AG04449 (cell line): ENCODE results near the gene CCDC122.

Experiments used
- CTCF ChIA-PET: fragments of 350-600 bp; formaldehyde crosslinking; extraction: SDS; loops from one replicate; lab custom pipeline; 2021; ENCODE audit warnings: antibody characterized with exemption; lab: Yijun Ruan, JAX
- POLR2A ChIA-PET: fragments of 400-600, 350-600 bp; formaldehyde crosslinking; extraction: SDS; loops from one replicate; lab custom pipeline; 2020; ENCODE audit warnings: antibody characterized with exemption, inconsistent platforms; lab: Yijun Ruan, JAX
- DNase-seq: peaks from one replicate; pipeline ENCODE4 v3.0.0-alpha.2; 2010; ENCODE audit warnings: low read depth, low spot score
- H3K4me3 ChIP-seq: 2 replicates; pipeline ENCODE4 v1.5.1; 2011; ENCODE audit warnings: low read depth, mild to moderate bottlenecking, control low read depth, low read length
- TF ChIP-seq, protein P1 (sequence below): IDR thresholded peaks from one replicate; pipeline ENCODE4 v1.5.1; 2011; ENCODE audit warnings: mild to moderate bottlenecking, moderate library complexity, low read length, control low read depth, inconsistent platforms; ENCODE audit not compliant: insufficient read depth; ENCODE audit errors: missing control alignments

CCDC122 gene

DNA sequence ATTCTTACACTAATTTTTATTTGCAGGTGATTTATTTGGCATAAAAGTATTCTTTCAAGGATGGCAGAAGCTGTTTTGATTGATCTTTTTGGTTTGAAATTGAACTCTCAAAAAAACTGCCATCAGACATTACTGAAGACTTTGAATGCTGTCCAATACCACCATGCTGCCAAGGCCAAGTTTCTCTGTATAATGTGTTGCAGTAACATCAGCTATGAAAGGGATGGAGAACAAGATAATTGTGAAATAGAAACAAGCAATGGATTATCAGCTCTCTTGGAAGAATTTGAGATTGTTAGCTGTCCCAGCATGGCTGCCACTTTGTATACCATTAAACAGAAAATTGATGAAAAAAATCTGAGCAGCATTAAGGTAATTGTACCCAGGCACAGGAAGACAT, 1.4 kb upstream of the CCDC122 start:
- TF ChIP-seq, protein P1, sequence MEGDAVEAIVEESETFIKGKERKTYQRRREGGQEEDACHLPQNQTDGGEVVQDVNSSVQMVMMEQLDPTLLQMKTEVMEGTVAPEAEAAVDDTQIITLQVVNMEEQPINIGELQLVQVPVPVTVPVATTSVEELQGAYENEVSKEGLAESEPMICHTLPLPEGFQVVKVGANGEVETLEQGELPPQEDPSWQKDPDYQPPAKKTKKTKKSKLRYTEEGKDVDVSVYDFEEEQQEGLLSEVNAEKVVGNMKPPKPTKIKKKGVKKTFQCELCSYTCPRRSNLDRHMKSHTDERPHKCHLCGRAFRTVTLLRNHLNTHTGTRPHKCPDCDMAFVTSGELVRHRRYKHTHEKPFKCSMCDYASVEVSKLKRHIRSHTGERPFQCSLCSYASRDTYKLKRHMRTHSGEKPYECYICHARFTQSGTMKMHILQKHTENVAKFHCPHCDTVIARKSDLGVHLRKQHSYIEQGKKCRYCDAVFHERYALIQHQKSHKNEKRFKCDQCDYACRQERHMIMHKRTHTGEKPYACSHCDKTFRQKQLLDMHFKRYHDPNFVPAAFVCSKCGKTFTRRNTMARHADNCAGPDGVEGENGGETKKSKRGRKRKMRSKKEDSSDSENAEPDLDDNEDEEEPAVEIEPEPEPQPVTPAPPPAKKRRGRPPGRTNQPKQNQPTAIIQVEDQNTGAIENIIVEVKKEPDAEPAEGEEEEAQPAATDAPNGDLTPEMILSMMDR = no peak
- ChIA-PET CTCF (interaction anchor here (1.4 kb wide), 2 partner anchors 74 to 911 kb away, joined by 4 read pairs; no protein-coding TSS in a partner anchor), POLR2A (no interaction called here)
- no peak overlapping the region for H3K4me3 ChIP-seq
- no peak for DNase-seq

DNA sequence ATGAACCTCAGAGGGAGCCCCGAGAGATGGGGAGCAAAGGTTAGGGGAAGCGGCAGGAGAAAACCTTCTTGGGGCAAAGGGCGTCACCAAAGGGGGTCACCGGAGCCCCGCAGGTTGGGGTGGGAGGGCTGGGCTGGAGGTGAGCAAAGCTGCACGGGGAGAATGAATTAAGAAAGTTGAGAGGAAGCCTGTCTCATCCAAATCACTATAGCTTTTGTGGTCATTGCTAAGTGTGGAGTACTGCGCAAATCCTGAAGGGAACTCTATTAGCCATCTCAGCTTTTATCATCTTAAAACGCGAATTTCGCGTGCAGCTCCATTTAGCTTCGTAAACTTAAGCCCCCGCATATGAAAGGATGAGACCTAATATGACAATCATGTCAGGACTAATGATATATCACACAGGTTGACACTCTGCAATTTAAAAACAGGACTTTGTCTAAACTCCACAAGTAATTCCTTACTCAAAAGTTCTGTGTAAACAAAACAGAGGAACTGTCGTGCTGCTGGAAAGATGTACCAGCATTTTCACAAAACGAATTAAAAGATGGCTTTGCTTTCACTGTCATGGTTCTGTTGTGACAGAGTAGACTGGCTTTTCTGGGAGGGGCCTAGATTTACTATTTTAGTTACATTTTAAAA, 795 bp upstream of the CCDC122 start:
- ChIA-PET POLR2A (no interaction called here), CTCF (interaction anchor here (1.4 kb wide), 1 partner anchor 911 kb away, joined by 4 read pairs; no protein-coding TSS in a partner anchor)
- TF ChIP-seq, protein P1 = no peak
- H3K4me3 ChIP-seq = peak overlapping the region; percentile 69
- DNase-seq = no peak

DNA sequence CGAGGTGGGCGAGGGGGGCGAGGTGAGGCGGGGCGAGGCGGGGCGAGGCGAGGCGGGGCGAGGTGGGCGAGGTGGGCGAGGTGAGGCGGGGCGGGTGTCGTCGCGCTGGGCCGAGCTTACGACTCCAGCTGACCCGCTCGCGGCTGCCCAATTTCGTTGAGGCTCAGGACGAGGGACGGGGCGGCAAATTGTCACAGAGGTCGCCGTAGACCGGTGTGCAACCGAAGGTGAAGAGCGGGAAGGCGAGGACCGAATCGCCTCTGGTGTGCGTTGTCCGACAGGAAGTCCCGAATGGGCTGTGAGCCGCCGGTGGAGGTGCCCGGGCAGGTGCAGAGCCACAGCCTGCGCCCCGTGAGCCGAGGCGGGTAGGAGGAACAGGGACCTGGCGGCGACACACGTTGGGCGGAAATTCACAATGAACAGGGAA, 228 bp upstream of the CCDC122 start, which contains the start of gene LACC1:
Gene LACC1, plus strand, starts transcription at position 150 of the 427 bp plus-strand sequence. CDS start 1,082 bp downstream, outside the sequence.
- peak within 1 kb of the TSS; percentile 69 for H3K4me3 ChIP-seq
- TF ChIP-seq, protein P1 = no peak
- DNase-seq = no peak
- ChIA-PET CTCF (interaction anchor here (1.2 to 1.7 kb wide), 2 partner anchors 77 to 795 kb away, joined by 3 to 8 read pairs; no protein-coding TSS in a partner anchor), POLR2A (interaction anchor here (1.3 kb wide), 1 partner anchor 516 kb away, joined by 3 read pairs; no protein-coding TSS in a partner anchor)

- ChIA-PET CTCF (interaction anchor here (1.2 to 1.5 kb wide), 2 partner anchors 9 to 1282 kb away, joined by 3 to 5 read pairs; no protein-coding TSS in a partner anchor), POLR2A (no interaction called here)
- DNase-seq = no peak
- TF ChIP-seq, protein P1 = no peak
- no peak overlapping the region for H3K4me3 ChIP-seq
Observed at GRCh38 chr13:43877766-43878165, 1.8 kb downstream of the CCDC122 start.

- ChIA-PET POLR2A (no interaction called here), CTCF (interaction anchor here (1.2 to 1.5 kb wide), 2 partner anchors 9 to 1282 kb away, joined by 3 to 5 read pairs; no protein-coding TSS in a partner anchor)
- H3K4me3 ChIP-seq = no peak overlapping the region
- no peak for DNase-seq
- TF ChIP-seq, protein P1 = no peak
Observed at GRCh38 chr13:43877326-43877725, 2.2 kb downstream of the CCDC122 start.

- TF ChIP-seq, protein P1 = no peak
- POLR2A ChIA-PET = no interaction called here
- no peak for DNase-seq
- no peak overlapping the region for H3K4me3 ChIP-seq
- CTCF ChIA-PET = interaction anchor here (0.9 to 3.0 kb wide), 8 partner anchors 27 to 1281 kb away, joined by 3 to 14 read pairs (median 3); no protein-coding TSS in a partner anchor
Observed at GRCh38 chr13:43876366-43876765, 3.2 kb downstream of the CCDC122 start.
